ENCODE data around the gene RENBP.

- TF ChIP-seq CTCF (IDR thresholded peaks at IDR 0.05 in 4 of 5, conservative IDR thresholded peaks at IDR 0.05 in 1 of 5) (no peak), POLR2A (IDR thresholded peaks at IDR 0.05) (no peak)
Observed at GRCh38 chrX:153924149-153924861, 20.1 kb downstream of the RENBP start.
